Left renal cortex interstitium (tissue), 4 donors: Measurements from ENCODE around the gene ACOT2. TPM values are rescaled to one million over a fixed set of nuclear protein-coding genes. Genes with fewer than 3 reads are reported as not detected.

Source experiments
- DNase-seq, 4 donors: peaks; one replicate each; pipeline ENCODE4 v3.0.0-alpha.2; 2013; ENCODE audit warnings: low read depth in 4 of 4, low spot score in 2 of 4, missing footprints in 1 of 4
- polyA plus RNA-seq, 4 donors: library from polyadenylated mRNA; unstranded; fragments of 120-200 nt; gene quantifications; one replicate each; pipeline ENCODE4 v1.2.1, GENCODE V29; 2013; ENCODE audit not compliant: insufficient read length in 4 of 4

The ACOT2 gene
- polyA plus RNA-seq, 4 donors, result 54.3 to 68.5 (median 59.8) TPM

- peak in 2 of 4 donors; percentile 47 to 65 for DNase-seq
Observed at GRCh38 chr14:73612339-73613045, 43.5 kb downstream of the ACOT2 start, which contains the start of gene ACOT6. Gene ACOT6, plus strand, starts transcription at chr14:73612517. Its CDS starts 55 bp downstream, at chr14:73612572.

DNA sequence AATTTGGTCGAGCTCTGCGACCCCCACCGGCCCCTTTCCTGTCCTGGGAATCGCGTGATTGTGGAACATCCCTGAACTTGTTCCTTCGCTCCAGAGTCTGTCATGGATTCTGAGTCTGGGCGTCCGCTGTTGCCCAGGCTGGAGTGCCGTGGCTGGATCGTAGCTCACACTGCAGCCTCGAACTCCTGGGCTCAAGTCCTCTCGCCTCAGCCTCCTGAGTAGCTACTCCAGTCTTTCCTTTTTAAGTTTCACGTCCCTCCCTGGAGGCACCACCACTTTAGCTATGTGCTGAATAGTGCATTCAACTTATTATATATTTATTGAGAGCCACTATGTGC, 44.0 kb downstream of the ACOT2 start:
- DNase-seq, result no peak

DNA sequence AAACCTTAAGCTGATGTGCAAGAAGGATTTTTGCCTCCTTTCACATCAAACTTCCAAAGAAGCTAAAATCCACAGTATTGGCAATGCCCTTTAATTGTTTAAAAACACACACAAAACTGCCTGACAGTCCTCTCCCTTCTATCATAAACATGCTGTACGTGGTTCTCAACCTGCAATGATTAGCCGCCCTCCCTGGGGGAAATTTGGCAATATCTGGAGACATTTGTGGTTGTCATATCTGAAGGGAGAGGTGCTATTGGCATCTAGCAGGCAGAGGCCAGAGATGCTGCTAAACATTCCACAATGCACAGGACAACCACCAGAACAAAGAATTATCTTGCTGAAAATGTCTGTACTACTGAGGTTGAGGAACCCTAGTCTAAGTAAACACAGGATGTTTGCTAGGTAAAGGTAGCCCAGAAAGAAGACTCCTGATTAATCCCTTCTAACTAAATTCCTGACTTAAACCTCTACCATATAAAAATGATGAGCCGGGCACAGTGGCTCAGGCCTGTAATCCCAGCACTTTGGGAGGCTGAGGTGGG, 44.5 kb downstream of the ACOT2 start:
- no peak for DNase-seq

- DNase-seq, result no peak
Observed at GRCh38 chr14:73616831-73617230, 47.8 kb downstream of the ACOT2 start.

DNA sequence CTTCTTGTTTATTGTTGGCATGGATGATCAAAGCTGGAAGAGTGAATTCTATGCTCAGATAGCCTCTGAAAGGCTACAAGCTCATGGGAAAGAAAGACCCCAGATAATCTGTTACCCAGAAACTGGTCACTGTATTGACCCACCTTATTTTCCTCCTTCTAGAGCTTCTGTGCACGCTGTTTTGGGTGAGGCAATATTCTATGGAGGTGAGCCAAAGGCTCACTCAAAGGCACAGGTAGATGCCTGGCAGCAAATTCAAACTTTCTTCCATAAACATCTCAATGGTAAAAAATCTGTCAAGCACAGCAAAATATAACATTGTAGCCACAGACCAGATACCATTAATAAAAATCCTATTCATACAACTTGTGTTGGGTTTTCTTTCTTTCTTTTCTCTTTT, 50.5 kb downstream of the ACOT2 start:
- DNase-seq, result no peak

DNA sequence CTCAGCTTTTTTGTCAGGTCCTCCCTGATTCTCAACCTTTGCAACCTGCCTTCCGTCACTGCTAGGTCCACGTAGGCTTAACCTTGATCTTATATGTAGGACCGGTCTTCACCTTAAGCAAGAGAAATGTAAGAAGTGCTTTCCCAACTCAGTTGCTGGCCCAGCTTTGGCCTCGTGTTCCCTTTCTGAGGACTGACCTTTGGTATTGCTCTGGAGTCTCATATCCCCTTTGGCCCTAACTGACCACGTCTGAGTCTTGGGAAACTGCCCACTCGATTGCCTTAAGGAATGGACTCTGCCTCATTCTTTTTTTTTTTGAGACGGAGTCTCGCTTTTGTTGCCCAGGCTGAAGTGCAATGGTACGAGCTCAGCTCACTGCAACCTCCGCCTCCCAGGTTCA, 51.3 kb downstream of the ACOT2 start:
- no peak for DNase-seq

- DNase-seq, result no peak
Observed at GRCh38 chr14:73623504-73624054, 54.6 kb downstream of the ACOT2 start.

Other genes starting within 250 kb of the ACOT2 start
- gene NUMB, start 110.7 kb upstream of the ACOT2 start, polyA plus RNA-seq, result 100 to 1,000 TPM in 2 of 4 donors, 10 to 100 TPM in 2; 65.1 to 122 (median 90.5) TPM
- 10 to 100 TPM in 3 of 4 donors, 1 to 10 TPM in 1; 9.7 to 13.2 (median 10.8) TPM for gene RIOX1, start 78.3 kb upstream of the ACOT2 start, polyA plus RNA-seq
- gene ACOT1, start 32.1 kb upstream of the ACOT2 start, polyA plus RNA-seq, result 10 to 100 TPM in 1 of 4 donors, 1 to 10 TPM in 3; 7.7 to 11.4 (median 8.7) TPM
- gene HEATR4, start 10.3 kb upstream of the ACOT2 start, polyA plus RNA-seq, result 1 to 10 TPM; 1.0 to 3.4 (median 2.1) TPM
- 1 to 10 TPM; 2.6 to 4.2 (median 3.7) TPM for gene ACOT4, start 22.7 kb downstream of the ACOT2 start, polyA plus RNA-seq
- under 1 TPM in 2 of 4 donors, not detected in 2; 0.20 to 0.21 TPM for gene ACOT6, start 43.3 kb downstream of the ACOT2 start, polyA plus RNA-seq
- 10 to 100 TPM; 16.3 to 21.9 (median 21.3) TPM for gene DNAL1, start 75.8 kb downstream of the ACOT2 start, polyA plus RNA-seq
- gene PNMA1, start 145.2 kb downstream of the ACOT2 start, polyA plus RNA-seq, result 100 to 1,000 TPM in 2 of 4 donors, 10 to 100 TPM in 2; 86.5 to 109 (median 94.9) TPM